Keratinocyte (primary cell): Measurements from ENCODE around the gene KCNH2. TPM values are rescaled to one million over a fixed set of nuclear protein-coding genes. Genes with fewer than 3 reads are reported as not detected.

Source experiments
- DNase-seq: peaks from one replicate; pipeline ENCODE4 v3.0.0-alpha.2; 2011; ENCODE audit warnings: low read depth, missing footprints, low spot score
- FAIRE-seq: peaks from 2 replicates; lab custom pipeline; 2011; peaks lifted over from hg19 to GRCh38; lab: Jason Lieb, UNC
- H2AFZ ChIP-seq: 2 replicates; pipeline ENCODE4 v1.6.0; 2012; ENCODE audit warnings: low read length, control low read depth, inconsistent platforms; ENCODE audit not compliant: control insufficient read depth
- H3K27ac ChIP-seq: 2 replicates; pipeline ENCODE4 v1.5.1; 2011; ENCODE audit warnings: low read length; ENCODE audit not compliant: control insufficient read depth, insufficient read depth
- H3K27me3 ChIP-seq: 3 replicates; pipeline ENCODE4 v1.6.0; 2011; ENCODE audit warnings: low read length; ENCODE audit not compliant: control insufficient read depth, insufficient read depth; ENCODE audit errors: extremely low read depth
- H3K36me3 ChIP-seq, 2 experiments: 2 replicates in 1 of 2; 3 replicates in 1 of 2; pipeline ENCODE4 v1.5.1; 2011; ENCODE audit warnings: low read length in 2 of 2, mild to moderate bottlenecking in 1 of 2; ENCODE audit not compliant: control insufficient read depth in 2 of 2, insufficient read depth in 2 of 2; ENCODE audit errors: extremely low read depth in 1 of 2
- H3K4me1 ChIP-seq: 3 replicates; pipeline ENCODE4 v1.5.1; 2011; ENCODE audit warnings: low read length; ENCODE audit not compliant: control insufficient read depth, insufficient read depth; ENCODE audit errors: extremely low read depth
- H3K4me2 ChIP-seq: 3 replicates; pipeline ENCODE4 v1.6.0; 2011; ENCODE audit warnings: low read depth, low read length; ENCODE audit not compliant: control insufficient read depth, insufficient read depth; ENCODE audit errors: extremely low read depth
- H3K4me3 ChIP-seq, 3 experiments: fragments of 200-600 bp in 1 of 3; sonication (generic) in 1 of 3; 2 replicates in 2 of 3; 3 replicates in 1 of 3; pipeline ENCODE4 v1.5.1; 2011 to 2016; ENCODE audit warnings: low read length in 3 of 3, mild to moderate bottlenecking in 3 of 3, control low read depth in 2 of 3, inconsistent platforms in 1 of 3, low read depth in 1 of 3, mixed read lengths in 1 of 3, mixed run types in 1 of 3, moderate library complexity in 1 of 3; ENCODE audit not compliant: control insufficient read depth in 2 of 3, insufficient read depth in 2 of 3; ENCODE audit errors: extremely low read depth in 1 of 3
- H3K79me2 ChIP-seq: 2 replicates; pipeline ENCODE4 v1.6.0; 2012; ENCODE audit warnings: low read length; ENCODE audit not compliant: control insufficient read depth, insufficient read depth
- H3K9ac ChIP-seq: 3 replicates; pipeline ENCODE4 v1.6.0; 2011; ENCODE audit warnings: low read length; ENCODE audit not compliant: control insufficient read depth, insufficient read depth; ENCODE audit errors: extremely low read depth
- H3K9me1 ChIP-seq: 3 replicates; pipeline ENCODE4 v1.6.0; 2011; ENCODE audit warnings: low read length; ENCODE audit not compliant: control insufficient read depth, insufficient read depth; ENCODE audit errors: extremely low read depth
- H3K9me3 ChIP-seq: 2 replicates; pipeline ENCODE4 v1.5.1; 2012; ENCODE audit warnings: low read depth, low read length; ENCODE audit not compliant: control insufficient read depth
- H4K20me1 ChIP-seq: 3 replicates; pipeline ENCODE4 v1.6.0; 2011; ENCODE audit warnings: low read length; ENCODE audit not compliant: control insufficient read depth, insufficient read depth; ENCODE audit errors: extremely low read depth
- EZH2 ChIP-seq: IDR thresholded peaks from one replicate; pipeline ENCODE4 v1.6.1; 2012; ENCODE audit warnings: inconsistent platforms, mild to moderate bottlenecking, low read length, moderate library complexity
- dilution Hi-C: fragments of 300-500 bp; cut with MboI; formaldehyde crosslinking; loops from one replicate; pipeline ENCODE4 v1.7.0; 2020; ENCODE audit warnings: low sequenced_read_pairs; ENCODE audit not compliant: extremely low pct_ligation_motif_present
- polyA plus RNA-seq, 5 experiments: library from polyadenylated mRNA; depleted of rRNA in 3 of 5; stranded (reverse) in 3 of 5; stranded (forward) in 1 of 5; unstranded in 1 of 5; fragments of >200 nt; gene quantifications; 1 replicate in 1 of 5; 2 replicates in 3 of 5; 3 replicates in 1 of 5; pipeline versions ENCODE4 v1.2.1 to v1.2.3, GENCODE V29; 2011 to 2012; ENCODE audit warnings: missing spikeins in 2 of 5, low read depth in 1 of 5, low replicate concordance in 1 of 5
- TF ChIP-seq, protein P1 (sequence below), 3 experiments: IDR thresholded peaks in 1 of 3; conservative IDR thresholded peaks in 1 of 3; optimal IDR thresholded peaks in 1 of 3; 2 replicates in 2 of 3; 3 replicates in 1 of 3; pipeline versions ENCODE3 to v1.5.1; 2011; ENCODE audit warnings: low read length in 3 of 3, mild to moderate bottlenecking in 3 of 3, moderate library complexity in 2 of 3, control low read depth in 1 of 3, inconsistent platforms in 1 of 3; ENCODE audit not compliant: insufficient read depth in 2 of 3; ENCODE audit errors: extremely low read depth in 1 of 3

Gene KCNH2
- polyA plus RNA-seq, 1 donor (not counting 4 experiments of a cell fraction or from before 2014, with no cell fraction given) = 0.03 TPM

DNA sequence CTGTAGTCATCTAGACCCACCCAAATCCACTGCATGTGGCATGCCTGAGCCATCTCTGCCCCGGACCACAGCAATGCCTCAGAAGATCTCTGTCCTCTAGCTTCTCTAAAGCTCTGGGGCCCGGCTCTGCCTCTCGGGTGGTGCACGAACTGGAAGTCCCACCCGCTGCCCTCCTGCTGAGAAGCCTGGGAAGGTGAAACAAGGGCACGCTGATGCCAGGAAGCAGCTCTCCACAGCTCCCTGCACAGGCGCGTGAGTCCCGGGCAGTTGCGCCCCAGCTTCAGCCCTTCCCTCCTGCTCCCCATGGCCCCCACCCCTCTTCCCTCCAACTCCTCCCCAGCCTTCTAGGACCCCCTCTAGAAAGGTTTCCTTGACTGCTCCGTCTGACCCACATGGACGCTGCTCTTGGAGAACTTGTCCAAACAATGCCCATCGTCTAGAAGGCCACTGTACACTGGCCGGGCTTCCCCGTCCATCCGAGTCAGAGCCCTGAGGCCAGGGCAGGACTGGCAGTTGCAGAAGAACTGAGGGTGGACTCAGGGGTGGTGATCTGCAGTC is 12.8 kb downstream of the KCNH2 start:
- Histone ChIP-seq H3K4me1 (no peaks in the 10 kb centered on the region), H3K4me2 (no peak overlapping the region), H3K9me3 (no peaks in the 10 kb centered on the region), H3K79me2 (no peaks in the 10 kb centered on the region), H3K4me3 (no peak overlapping the region), H4K20me1 (no peaks in the 10 kb centered on the region), H2AFZ (no peak overlapping the region), H3K36me3 (no peaks in the 10 kb centered on the region), H3K9ac (no peak overlapping the region), H3K27me3 (peaks cover 44% of the 10 kb centered on the region), H3K27ac (no peak overlapping the region), H3K9me1 (no peaks in the 10 kb centered on the region)
- TF ChIP-seq EZH2 = no peak
- TF ChIP-seq, protein P1, sequence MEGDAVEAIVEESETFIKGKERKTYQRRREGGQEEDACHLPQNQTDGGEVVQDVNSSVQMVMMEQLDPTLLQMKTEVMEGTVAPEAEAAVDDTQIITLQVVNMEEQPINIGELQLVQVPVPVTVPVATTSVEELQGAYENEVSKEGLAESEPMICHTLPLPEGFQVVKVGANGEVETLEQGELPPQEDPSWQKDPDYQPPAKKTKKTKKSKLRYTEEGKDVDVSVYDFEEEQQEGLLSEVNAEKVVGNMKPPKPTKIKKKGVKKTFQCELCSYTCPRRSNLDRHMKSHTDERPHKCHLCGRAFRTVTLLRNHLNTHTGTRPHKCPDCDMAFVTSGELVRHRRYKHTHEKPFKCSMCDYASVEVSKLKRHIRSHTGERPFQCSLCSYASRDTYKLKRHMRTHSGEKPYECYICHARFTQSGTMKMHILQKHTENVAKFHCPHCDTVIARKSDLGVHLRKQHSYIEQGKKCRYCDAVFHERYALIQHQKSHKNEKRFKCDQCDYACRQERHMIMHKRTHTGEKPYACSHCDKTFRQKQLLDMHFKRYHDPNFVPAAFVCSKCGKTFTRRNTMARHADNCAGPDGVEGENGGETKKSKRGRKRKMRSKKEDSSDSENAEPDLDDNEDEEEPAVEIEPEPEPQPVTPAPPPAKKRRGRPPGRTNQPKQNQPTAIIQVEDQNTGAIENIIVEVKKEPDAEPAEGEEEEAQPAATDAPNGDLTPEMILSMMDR (optimal IDR thresholded peaks at IDR 0.05 in 1 of 3, IDR thresholded peaks at IDR 0.05 in 1 of 3, conservative IDR thresholded peaks at IDR 0.05 in 1 of 3; ENCODE audit: extremely low read depth in 1 of 3, insufficient read depth in 2 of 3, low read length in 3 of 3) = no peak
- FAIRE-seq (no peak), DNase-seq (no peak)
- dilution Hi-C loops = no loop called here

DNA sequence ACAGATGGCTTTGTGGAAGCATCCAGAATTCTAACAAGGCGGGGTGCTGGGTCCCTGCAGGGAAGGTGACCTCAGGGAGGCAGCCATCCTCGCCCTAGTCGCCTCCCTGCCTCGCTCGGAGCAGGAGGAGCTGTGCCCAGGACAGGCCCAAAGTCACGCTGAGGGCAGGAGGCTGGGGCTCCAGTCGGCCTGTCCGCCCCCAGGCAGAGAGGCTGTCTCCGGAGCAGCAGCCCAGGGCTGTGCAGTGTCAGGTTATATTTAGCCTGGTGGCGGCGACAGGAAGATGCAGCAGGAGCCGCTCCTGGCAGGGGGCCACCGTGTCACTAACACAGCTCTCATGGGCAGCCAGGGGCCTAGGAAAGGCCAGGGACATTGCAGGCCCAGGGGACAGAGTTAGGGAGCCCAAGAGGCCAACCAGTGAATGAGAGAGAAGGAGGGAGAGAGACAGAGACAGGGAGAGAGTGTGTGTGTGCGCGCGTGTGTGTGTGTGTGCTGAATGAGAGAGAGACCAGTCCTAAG is 13.5 kb downstream of the KCNH2 start:
- no peak for FAIRE-seq
- H3K9ac ChIP-seq = no peak overlapping the region

More for the DNA sequence above, 13.5 kb downstream of the KCNH2 start:
- Histone ChIP-seq H3K9me1 (no peaks in the 10 kb centered on the region), H3K36me3 (no peaks in the 10 kb centered on the region), H3K4me1 (no peaks in the 10 kb centered on the region), H2AFZ (no peak overlapping the region), H3K79me2 (no peaks in the 10 kb centered on the region), H3K4me3 (no peak overlapping the region), H3K27me3 (peaks cover 40% of the 10 kb centered on the region), H3K4me2 (no peak overlapping the region), H4K20me1 (no peaks in the 10 kb centered on the region), H3K9me3 (no peaks in the 10 kb centered on the region), H3K27ac (no peak overlapping the region)
- dilution Hi-C loops = no loop called here
- DNase-seq = no peak
- no peak for TF ChIP-seq EZH2
- TF ChIP-seq, protein P1 (optimal IDR thresholded peaks at IDR 0.05 in 1 of 3, IDR thresholded peaks at IDR 0.05 in 1 of 3, conservative IDR thresholded peaks at IDR 0.05 in 1 of 3; ENCODE audit: extremely low read depth in 1 of 3, insufficient read depth in 2 of 3, low read length in 3 of 3) = no peak
